Measurements from ENCODE around the gene CMC1. TPM values are rescaled to one million over a fixed set of nuclear protein-coding genes. Genes with fewer than 3 reads are reported as not detected.

The CMC1 gene
- total and polyA plus RNA-seq, 4 donors: 17.6 to 35.6 (median 26.9) TPM

DNA sequence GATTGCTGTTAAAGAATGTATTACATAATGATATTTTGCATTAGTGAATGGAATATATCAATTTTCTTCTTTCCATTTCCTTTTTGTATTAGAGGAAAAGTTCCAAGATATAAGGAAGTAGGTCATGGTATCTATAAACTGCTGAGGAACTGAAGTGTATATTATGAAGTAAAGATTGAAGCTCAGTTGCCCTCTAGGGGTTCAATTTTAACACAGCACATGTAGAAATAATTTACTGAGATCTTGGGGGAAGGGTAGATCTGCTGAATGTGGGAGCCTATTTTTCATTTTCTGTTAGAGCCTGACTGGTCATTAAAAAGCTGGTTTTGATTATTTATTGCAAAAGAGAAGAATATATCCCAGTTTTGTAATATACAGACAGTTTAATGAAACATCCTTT is 45.2 kb downstream of the CMC1 start:
- peak in 2 of 3 donors; percentile 70 to 79 for DNase-seq
- Histone ChIP-seq H3K36me3 (ENCODE audit: control insufficient read depth in 4 of 4, insufficient read depth in 4 of 4, low read length in 4 of 4) (peaks cover 0 to 8% (median 3%) of the 10 kb centered on the region in 4 donors), H3K9me3 (ENCODE audit: control insufficient read depth in 4 of 4, insufficient read depth in 3 of 4, low read length in 3 of 4) (no peaks in the 10 kb centered on the region), H3K27me3 (ENCODE audit: control insufficient read depth in 3 of 3, insufficient read depth in 3 of 3, low read length in 2 of 3) (no peaks in the 10 kb centered on the region), H3K4me1 (ENCODE audit: control insufficient read depth in 5 of 5, insufficient read depth in 5 of 5, low read length in 5 of 5) (peaks cover 0 to 7% (median 0%) of the 10 kb centered on the region in 5 donors), H3K27ac (ENCODE audit: low read depth in 1 of 2, low read length in 1 of 2) (no peak overlapping the region), H3K4me3 (no peak overlapping the region), H3K9ac (ENCODE audit: insufficient read depth in 1 of 2, low read length in 2 of 2) (no peak overlapping the region)
- ATAC-seq (ENCODE audit: insufficient read depth, low FRiP score): peak; percentile 82
- TF ChIP-seq, protein P1, sequence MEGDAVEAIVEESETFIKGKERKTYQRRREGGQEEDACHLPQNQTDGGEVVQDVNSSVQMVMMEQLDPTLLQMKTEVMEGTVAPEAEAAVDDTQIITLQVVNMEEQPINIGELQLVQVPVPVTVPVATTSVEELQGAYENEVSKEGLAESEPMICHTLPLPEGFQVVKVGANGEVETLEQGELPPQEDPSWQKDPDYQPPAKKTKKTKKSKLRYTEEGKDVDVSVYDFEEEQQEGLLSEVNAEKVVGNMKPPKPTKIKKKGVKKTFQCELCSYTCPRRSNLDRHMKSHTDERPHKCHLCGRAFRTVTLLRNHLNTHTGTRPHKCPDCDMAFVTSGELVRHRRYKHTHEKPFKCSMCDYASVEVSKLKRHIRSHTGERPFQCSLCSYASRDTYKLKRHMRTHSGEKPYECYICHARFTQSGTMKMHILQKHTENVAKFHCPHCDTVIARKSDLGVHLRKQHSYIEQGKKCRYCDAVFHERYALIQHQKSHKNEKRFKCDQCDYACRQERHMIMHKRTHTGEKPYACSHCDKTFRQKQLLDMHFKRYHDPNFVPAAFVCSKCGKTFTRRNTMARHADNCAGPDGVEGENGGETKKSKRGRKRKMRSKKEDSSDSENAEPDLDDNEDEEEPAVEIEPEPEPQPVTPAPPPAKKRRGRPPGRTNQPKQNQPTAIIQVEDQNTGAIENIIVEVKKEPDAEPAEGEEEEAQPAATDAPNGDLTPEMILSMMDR (IDR thresholded peaks at IDR 0.05; ENCODE audit: control extremely low read depth, extremely low read depth): peak; percentile 40

- TF ChIP-seq, protein P1 (IDR thresholded peaks at IDR 0.05; ENCODE audit: control extremely low read depth, extremely low read depth): no peak
- 78 to 88% methylated on average over 2 of the region's 2 CpGs for WGBS, 2 donors
Measured at GRCh38 chr3:28287046-28287445, 45.6 kb downstream of the CMC1 start.

GRCh38 chr3:28290863-28291300 is 49.5 kb downstream of the CMC1 start:
- ATAC-seq (ENCODE audit: insufficient read depth, low FRiP score): no peak
- H3K27me3 ChIP-seq (ENCODE audit: control insufficient read depth in 3 of 3, insufficient read depth in 3 of 3, low read length in 2 of 3): no peaks in the 10 kb centered on the region
- 94 to 100% methylated on average over 1 of the region's 1 CpG for WGBS, 2 donors
- H3K4me1 ChIP-seq (ENCODE audit: control insufficient read depth in 5 of 5, insufficient read depth in 5 of 5, low read length in 5 of 5): peaks cover 0 to 8% (median 0%) of the 10 kb centered on the region in 5 donors
- H3K9ac ChIP-seq (ENCODE audit: insufficient read depth in 1 of 2, low read length in 2 of 2): no peak overlapping the region
- peaks cover 0 to 8% (median 3%) of the 10 kb centered on the region in 4 donors for H3K36me3 ChIP-seq (ENCODE audit: control insufficient read depth in 4 of 4, insufficient read depth in 4 of 4, low read length in 4 of 4)
- H3K9me3 ChIP-seq (ENCODE audit: control insufficient read depth in 4 of 4, insufficient read depth in 3 of 4, low read length in 3 of 4): no peaks in the 10 kb centered on the region
- H3K27ac ChIP-seq (ENCODE audit: low read depth in 1 of 2, low read length in 1 of 2): no peak overlapping the region
- no peak for DNase-seq
- no peak overlapping the region for H3K4me3 ChIP-seq
- TF ChIP-seq, protein P1 (IDR thresholded peaks at IDR 0.05; ENCODE audit: control extremely low read depth, extremely low read depth): no peak

More at GRCh38 chr3:28287046-28287445, 45.6 kb downstream of the CMC1 start:
- H3K36me3 ChIP-seq (ENCODE audit: control insufficient read depth in 4 of 4, insufficient read depth in 4 of 4, low read length in 4 of 4): peaks cover 0 to 8% (median 3%) of the 10 kb centered on the region in 4 donors
- no peaks in the 10 kb centered on the region for H3K9me3 ChIP-seq (ENCODE audit: control insufficient read depth in 4 of 4, insufficient read depth in 3 of 4, low read length in 3 of 4)
- DNase-seq (no peak), ATAC-seq (ENCODE audit: insufficient read depth, low FRiP score) (no peak)
- peaks cover 0 to 11% (median 0%) of the 10 kb centered on the region in 5 donors for H3K4me1 ChIP-seq (ENCODE audit: control insufficient read depth in 5 of 5, insufficient read depth in 5 of 5, low read length in 5 of 5)
- no peak overlapping the region for H3K9ac ChIP-seq (ENCODE audit: insufficient read depth in 1 of 2, low read length in 2 of 2)
- no peak overlapping the region for H3K27ac ChIP-seq (ENCODE audit: low read depth in 1 of 2, low read length in 1 of 2)
- H3K4me3 ChIP-seq: no peak overlapping the region
- H3K27me3 ChIP-seq (ENCODE audit: control insufficient read depth in 3 of 3, insufficient read depth in 3 of 3, low read length in 2 of 3): no peaks in the 10 kb centered on the region

GRCh38 chr3:28291577-28291976 is 50.2 kb downstream of the CMC1 start:
- Histone ChIP-seq H3K27ac (ENCODE audit: low read depth in 1 of 2, low read length in 1 of 2) (no peak overlapping the region), H3K27me3 (ENCODE audit: control insufficient read depth in 3 of 3, insufficient read depth in 3 of 3, low read length in 2 of 3) (no peaks in the 10 kb centered on the region), H3K4me1 (ENCODE audit: control insufficient read depth in 5 of 5, insufficient read depth in 5 of 5, low read length in 5 of 5) (peaks cover 0 to 8% (median 0%) of the 10 kb centered on the region in 5 donors), H3K9ac (ENCODE audit: insufficient read depth in 1 of 2, low read length in 2 of 2) (no peak overlapping the region), H3K36me3 (ENCODE audit: control insufficient read depth in 4 of 4, insufficient read depth in 4 of 4, low read length in 4 of 4) (peaks cover 0 to 8% (median 3%) of the 10 kb centered on the region in 4 donors), H3K9me3 (ENCODE audit: control insufficient read depth in 4 of 4, insufficient read depth in 3 of 4, low read length in 3 of 4) (no peaks in the 10 kb centered on the region), H3K4me3 (no peak overlapping the region)
- DNase-seq (no peak), ATAC-seq (ENCODE audit: insufficient read depth, low FRiP score) (no peak)
- TF ChIP-seq, protein P1 (IDR thresholded peaks at IDR 0.05; ENCODE audit: control extremely low read depth, extremely low read depth): no peak

Data from lung (tissue), 12 donors.